Kidney (tissue), 14 donors: ENCODE results near the gene DLGAP4. TPM values are rescaled to one million over a fixed set of nuclear protein-coding genes. Genes with fewer than 3 reads are reported as not detected.
A peak's percentile ranks its signal among the peaks of the same experiment; 100 is the strongest.

ENCODE experiments used
- DNase-seq, 5 donors: peaks; one replicate each; pipeline ENCODE4 v3.0.0-alpha.2; 2013 to 2020
- FAIRE-seq: peaks from 2 replicates; lab custom pipeline; 2012; peaks lifted over from hg19 to GRCh38; lab: Jason Lieb, UNC
- H3K27ac ChIP-seq, 2 donors: one replicate each; pipeline ENCODE4 v1.7.0; 2013; ENCODE audit warnings: low read depth in 2 of 2, low read length in 2 of 2, inconsistent platforms in 1 of 2
- H3K27me3 ChIP-seq: one replicate; pipeline ENCODE4 v1.7.1; 2013; ENCODE audit warnings: low read length, inconsistent platforms; ENCODE audit not compliant: control insufficient read depth, insufficient read depth
- H3K36me3 ChIP-seq, 3 donors: one replicate each; pipeline versions ENCODE4 v1.7.0 to v1.7.1; 2013; ENCODE audit warnings: low read length in 3 of 3, control low read depth in 1 of 3, inconsistent platforms in 1 of 3; ENCODE audit not compliant: insufficient read depth in 3 of 3, control insufficient read depth in 2 of 3
- H3K4me1 ChIP-seq, 3 donors: one replicate each; pipeline versions ENCODE4 v1.7.0 to v1.7.1; 2013; ENCODE audit warnings: low read length in 3 of 3, inconsistent platforms in 1 of 3, low read depth in 1 of 3; ENCODE audit not compliant: control insufficient read depth in 2 of 3, insufficient read depth in 2 of 3
- H3K4me3 ChIP-seq, 3 donors: one replicate each; pipeline versions ENCODE4 v1.7.0 to v1.8.1; 2013; ENCODE audit warnings: low read length in 3 of 3, control low read depth in 1 of 3, inconsistent platforms in 1 of 3
- H3K9ac ChIP-seq, 3 donors: one replicate each; pipeline versions ENCODE4 v1.7.0 to v1.7.1; 2013; ENCODE audit warnings: low read length in 3 of 3, control low read depth in 1 of 3, inconsistent platforms in 1 of 3
- H3K9me3 ChIP-seq, 3 donors: one replicate each; pipeline versions ENCODE4 v1.7.0 to v1.7.1; 2013; ENCODE audit warnings: low read length in 3 of 3, control low read depth in 1 of 3, inconsistent platforms in 1 of 3; ENCODE audit not compliant: control insufficient read depth in 2 of 3, insufficient read depth in 1 of 3
- intact Hi-C: fragments of 100-400 bp; cut with DNase I; formaldehyde crosslinking; loops from one replicate; pipeline ENCODE4 v1.11.1; 2022
- polyA plus RNA-seq: library from polyadenylated mRNA; stranded (reverse); fragments of 350-450 nt; fragmentation: Illumina TruSeq; extraction: RNeasy Lipid Tissue Mini Kit (QIAGEN cat#74804); gene quantifications from one replicate; pipeline ENCODE4 v1.2.3, GENCODE V29; 2014; ENCODE audit warnings: low read depth, low replicate concordance; ENCODE audit not compliant: insufficient read depth
- total RNA-seq: library from RNA; stranded (reverse); fragmentation: NEBNext Ultra II Directional; extraction: Animal tissue kit (Norgen Biotek cat#: 25700); gene quantifications from one replicate; pipeline ENCODE4 v1.2.1, GENCODE V29; 2021
- TF ChIP-seq, protein P1 (sequence below): IDR thresholded peaks from 3 replicates; pipeline ENCODE4 v1.5.1; 2012; ENCODE audit warnings: mild to moderate bottlenecking, moderate library complexity, borderline replicate concordance; ENCODE audit not compliant: insufficient read depth; ENCODE audit errors: extremely low read depth
- donor health status: control.
- donor health status: control.
- donor health status: control.
- donor health status: control.
- donor health status: control.
- donor health status: DM: yes; HTN: yes; CAD: no.
- donor health status: Normal renal cell carcinoma (clear cell type).

DLGAP4 gene
- total and polyA plus RNA-seq, 2 donors from 2014 or later = 19.6 to 62.4 TPM

DNA sequence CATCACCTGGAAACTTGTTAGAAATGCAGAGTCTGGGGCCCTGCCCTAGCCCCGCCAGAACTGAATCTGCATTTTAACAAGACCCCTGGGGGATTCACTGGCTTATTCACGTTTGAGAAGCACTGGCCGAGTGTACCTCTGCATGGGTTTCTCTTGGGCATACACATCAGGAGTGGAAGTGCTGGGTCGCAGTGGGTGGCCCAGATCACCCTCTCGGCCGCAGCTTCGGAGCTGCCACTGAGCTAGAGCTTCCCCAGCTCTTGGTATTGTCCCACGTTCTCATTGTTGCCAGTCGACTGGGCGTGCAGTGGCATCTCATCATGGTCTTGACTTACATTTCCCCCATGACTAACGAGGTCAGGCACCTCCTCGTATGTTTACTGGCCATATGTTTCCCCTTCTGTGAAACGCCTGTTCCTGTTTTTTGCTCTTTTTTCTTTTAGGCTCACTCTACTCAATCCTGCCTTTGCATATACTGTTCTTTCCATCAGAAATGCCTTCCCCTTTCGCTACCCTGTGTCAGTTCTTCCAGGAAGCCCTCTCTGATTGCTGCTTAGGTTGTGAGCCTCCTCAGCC is 3.0 kb upstream of the DLGAP4 start:
- H3K4me3 ChIP-seq = no peak overlapping the region
- no peaks in the 10 kb centered on the region for H3K9me3 ChIP-seq
- intact Hi-C loops = no loop called here
- TF ChIP-seq, protein P1, sequence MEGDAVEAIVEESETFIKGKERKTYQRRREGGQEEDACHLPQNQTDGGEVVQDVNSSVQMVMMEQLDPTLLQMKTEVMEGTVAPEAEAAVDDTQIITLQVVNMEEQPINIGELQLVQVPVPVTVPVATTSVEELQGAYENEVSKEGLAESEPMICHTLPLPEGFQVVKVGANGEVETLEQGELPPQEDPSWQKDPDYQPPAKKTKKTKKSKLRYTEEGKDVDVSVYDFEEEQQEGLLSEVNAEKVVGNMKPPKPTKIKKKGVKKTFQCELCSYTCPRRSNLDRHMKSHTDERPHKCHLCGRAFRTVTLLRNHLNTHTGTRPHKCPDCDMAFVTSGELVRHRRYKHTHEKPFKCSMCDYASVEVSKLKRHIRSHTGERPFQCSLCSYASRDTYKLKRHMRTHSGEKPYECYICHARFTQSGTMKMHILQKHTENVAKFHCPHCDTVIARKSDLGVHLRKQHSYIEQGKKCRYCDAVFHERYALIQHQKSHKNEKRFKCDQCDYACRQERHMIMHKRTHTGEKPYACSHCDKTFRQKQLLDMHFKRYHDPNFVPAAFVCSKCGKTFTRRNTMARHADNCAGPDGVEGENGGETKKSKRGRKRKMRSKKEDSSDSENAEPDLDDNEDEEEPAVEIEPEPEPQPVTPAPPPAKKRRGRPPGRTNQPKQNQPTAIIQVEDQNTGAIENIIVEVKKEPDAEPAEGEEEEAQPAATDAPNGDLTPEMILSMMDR = no peak
- peaks cover 0 to 2% (median 0%) of the 10 kb centered on the region in 3 donors for H3K4me1 ChIP-seq
- H3K27ac ChIP-seq = no peak overlapping the region
- H3K36me3 ChIP-seq = no peaks in the 10 kb centered on the region
- no peak overlapping the region for H3K9ac ChIP-seq
- H3K27me3 ChIP-seq = peaks cover 23% of the 10 kb centered on the region
- FAIRE-seq (no peak), DNase-seq (no peak)

DNA sequence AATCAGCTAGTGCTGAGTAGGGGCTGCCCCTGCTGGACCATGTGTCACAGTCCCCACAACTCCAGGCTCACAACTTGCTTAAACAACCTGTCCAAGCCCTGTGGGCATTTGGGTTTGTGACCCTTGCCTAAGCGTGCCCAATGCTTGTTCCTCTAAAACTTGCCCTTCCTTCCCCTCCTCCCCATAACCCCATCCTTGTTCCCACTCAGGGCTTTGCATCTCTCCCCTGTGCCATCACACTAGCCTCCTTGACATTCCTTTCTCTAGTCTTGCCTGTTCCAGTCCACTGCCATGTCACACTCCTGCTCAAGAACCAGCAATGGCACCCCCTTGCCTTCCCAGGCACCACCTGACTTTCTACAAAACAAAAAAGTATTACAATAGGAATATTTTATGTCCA is 2.3 kb upstream of the DLGAP4 start:
- TF ChIP-seq, protein P1 = no peak
- FAIRE-seq = no peak

DNA sequence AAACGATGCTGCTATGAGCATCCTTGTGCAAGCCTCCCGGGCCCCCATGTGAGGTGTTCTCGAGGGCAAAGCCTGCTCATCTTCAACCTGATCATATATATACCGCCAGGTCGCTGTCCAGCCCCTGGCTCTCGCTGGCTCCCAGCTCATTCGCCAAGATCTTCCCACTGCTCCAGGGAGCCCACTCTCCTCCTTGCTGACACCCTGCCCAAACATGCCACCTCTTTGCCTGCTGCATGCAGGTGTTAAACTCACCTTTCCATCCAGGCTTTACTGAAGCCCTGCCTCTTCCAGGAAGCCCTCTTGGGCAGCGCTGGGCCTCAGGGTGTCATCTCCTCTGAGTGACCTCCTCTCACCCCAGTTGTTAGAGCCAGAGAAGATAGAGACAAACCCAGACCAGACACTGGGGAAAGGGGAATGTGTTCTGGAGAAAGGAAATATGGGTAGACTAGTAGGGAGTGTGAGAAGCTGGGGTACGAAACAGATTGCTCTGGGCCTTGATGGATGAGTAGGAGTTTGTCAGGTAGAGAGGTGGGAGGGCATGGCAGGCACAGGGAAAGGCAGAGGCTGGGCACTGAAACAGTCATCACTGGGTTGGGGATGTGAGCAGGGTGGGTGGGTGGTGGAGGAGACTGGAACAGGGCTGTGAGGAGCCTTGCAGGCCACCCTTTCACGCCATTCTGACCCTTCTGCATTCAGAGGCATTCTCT is 1.2 kb upstream of the DLGAP4 start:
- FAIRE-seq = no peak
- Histone ChIP-seq H3K27ac (no peak overlapping the region), H3K36me3 (no peaks in the 10 kb centered on the region), H3K27me3 (peaks cover 23% of the 10 kb centered on the region), H3K4me3 (no peak overlapping the region), H3K9me3 (no peaks in the 10 kb centered on the region), H3K9ac (no peak overlapping the region), H3K4me1 (peaks cover 0 to 2% (median 0%) of the 10 kb centered on the region in 3 donors)
- peak in 2 of 5 donors; percentile 15 to 23 for DNase-seq
- TF ChIP-seq, protein P1 = no peak
- intact Hi-C loops = no loop called here

More for the DNA sequence above, 2.3 kb upstream of the DLGAP4 start:
- H3K4me3 ChIP-seq = no peak overlapping the region
- H3K27ac ChIP-seq = no peak overlapping the region
- no peak for DNase-seq
- H3K4me1 ChIP-seq = peaks cover 0 to 2% (median 0%) of the 10 kb centered on the region in 3 donors
- no peaks in the 10 kb centered on the region for H3K9me3 ChIP-seq
- H3K36me3 ChIP-seq = no peaks in the 10 kb centered on the region
- intact Hi-C loops = no loop called here
- peaks cover 23% of the 10 kb centered on the region for H3K27me3 ChIP-seq
- no peak overlapping the region for H3K9ac ChIP-seq
